ENCODE data around the gene TSPAN32. TPM values are rescaled to one million over a fixed set of nuclear protein-coding genes. Genes with fewer than 3 reads are reported as not detected.

The TSPAN32 gene, protein sequence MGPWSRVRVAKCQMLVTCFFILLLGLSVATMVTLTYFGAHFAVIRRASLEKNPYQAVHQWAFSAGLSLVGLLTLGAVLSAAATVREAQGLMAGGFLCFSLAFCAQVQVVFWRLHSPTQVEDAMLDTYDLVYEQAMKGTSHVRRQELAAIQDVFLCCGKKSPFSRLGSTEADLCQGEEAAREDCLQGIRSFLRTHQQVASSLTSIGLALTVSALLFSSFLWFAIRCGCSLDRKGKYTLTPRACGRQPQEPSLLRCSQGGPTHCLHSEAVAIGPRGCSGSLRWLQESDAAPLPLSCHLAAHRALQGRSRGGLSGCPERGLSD
- 7.1 TPM for polyA plus RNA-seq

- H3K27ac Mint-ChIP-seq, result peak within 1 kb of the TSS; percentile 85 to 93 (median 90)
- no peaks in the 10 kb centered on the region for H3K9me3 Mint-ChIP-seq
- no peaks in the 10 kb centered on the region for H3K27me3 Mint-ChIP-seq
- H3K4me1 Mint-ChIP-seq, result peaks cover 7 to 30% (median 25%) of the 10 kb centered on the region in 3 donors
- no peaks in the 10 kb centered on the region for H3K36me3 Mint-ChIP-seq
- H3K4me3 Mint-ChIP-seq, result peak within 1 kb of the TSS; percentile 79 to 97 (median 90)
These were observed at the start of gene TSPAN32, which contains the start of gene C11orf21 for GRCh38 chr11:2301631-2302305. TSPAN32 (plus strand) TSS chr11:2302013; CDS start chr11:2302150, 137 bp downstream. C11orf21 (minus strand) TSS chr11:2301918; CDS start chr11:2301808, 110 bp downstream.

DNA sequence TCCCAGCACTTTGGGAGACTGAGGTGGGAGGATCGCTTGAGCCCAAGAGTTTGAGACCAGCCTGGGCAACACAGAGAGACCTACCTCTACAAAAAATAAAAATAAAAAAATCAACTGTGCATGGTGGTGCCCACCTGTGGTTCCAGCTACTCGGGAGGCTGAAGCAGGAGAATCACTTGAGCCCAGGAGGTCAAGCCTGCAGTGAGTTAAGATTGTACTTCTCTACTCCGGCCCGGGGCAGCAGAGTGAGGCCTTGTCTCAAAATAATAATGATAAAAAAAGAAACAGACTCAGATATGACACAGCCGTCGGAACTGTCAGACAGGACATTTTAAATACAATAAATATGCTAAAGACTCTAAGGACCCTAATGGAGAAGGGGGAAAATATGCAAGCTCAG is 49.8 kb upstream of the TSPAN32 start:
- no peak overlapping the region for H3K27ac Mint-ChIP-seq
- H3K4me1 Mint-ChIP-seq, result no peaks in the 10 kb centered on the region
- no peak overlapping the region for H3K4me3 Mint-ChIP-seq
- H3K9me3 Mint-ChIP-seq, result peaks cover 0 to 7% (median 6%) of the 10 kb centered on the region in 3 donors
- H3K36me3 Mint-ChIP-seq, result no peaks in the 10 kb centered on the region
- H3K27me3 Mint-ChIP-seq, result peaks cover 2% of the 10 kb centered on the region

DNA sequence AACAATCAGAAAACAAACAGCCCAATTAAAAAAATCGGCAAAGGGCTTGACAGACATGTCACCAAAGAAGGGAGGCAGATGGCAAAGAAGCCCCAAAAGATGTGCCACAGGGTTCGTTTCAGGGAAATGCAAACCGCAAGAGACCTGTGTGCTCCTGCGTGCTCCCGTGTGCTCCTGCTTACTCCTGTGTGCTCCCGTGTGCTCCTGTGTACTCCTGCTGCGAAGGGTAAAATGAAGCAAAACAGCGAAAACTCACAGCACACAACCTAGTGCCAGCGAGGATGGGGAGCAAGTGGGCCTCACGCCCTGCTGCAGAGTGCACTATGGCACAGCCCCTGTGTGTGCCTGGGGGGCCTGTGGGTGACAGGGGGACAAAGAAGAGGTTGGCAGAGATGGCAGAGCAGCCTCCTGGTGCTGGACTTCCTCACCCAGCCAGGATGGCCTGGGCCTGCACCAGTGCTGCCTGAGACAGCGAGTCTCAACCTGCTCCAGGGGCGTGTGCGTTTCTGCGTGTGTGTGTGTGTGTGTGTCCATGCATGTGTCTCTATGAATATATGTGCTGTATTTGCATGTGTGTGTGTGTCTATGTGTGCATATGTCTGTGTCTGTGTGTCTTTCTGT is 45.4 kb upstream of the TSPAN32 start:
- Mint-ChIP-seq H3K36me3 (no peaks in the 10 kb centered on the region), H3K4me1 (no peaks in the 10 kb centered on the region), H3K9me3 (peaks cover 0 to 7% (median 6%) of the 10 kb centered on the region in 3 donors), H3K4me3 (peak overlapping the region in 1 of 4 donors; percentile 24), H3K27ac (no peak overlapping the region), H3K27me3 (peaks cover 5% of the 10 kb centered on the region)

- H3K9me3 Mint-ChIP-seq, result peaks cover 0 to 7% (median 6%) of the 10 kb centered on the region in 3 donors
- no peak overlapping the region for H3K27ac Mint-ChIP-seq
- no peak overlapping the region for H3K4me3 Mint-ChIP-seq
- peaks cover 5% of the 10 kb centered on the region for H3K27me3 Mint-ChIP-seq
- H3K4me1 Mint-ChIP-seq, result no peaks in the 10 kb centered on the region
- no peaks in the 10 kb centered on the region for H3K36me3 Mint-ChIP-seq
These were observed 44.7 kb upstream of the TSPAN32 start for GRCh38 chr11:2256951-2257700.

GRCh38 chr11:2258501-2259465 is 43.0 kb upstream of the TSPAN32 start:
- H3K27me3 Mint-ChIP-seq, result peaks cover 5% of the 10 kb centered on the region
- H3K9me3 Mint-ChIP-seq, result peaks cover 0 to 7% (median 6%) of the 10 kb centered on the region in 3 donors
- H3K4me1 Mint-ChIP-seq, result no peaks in the 10 kb centered on the region
- H3K27ac Mint-ChIP-seq, result no peak overlapping the region
- H3K36me3 Mint-ChIP-seq, result no peaks in the 10 kb centered on the region
- H3K4me3 Mint-ChIP-seq, result no peak overlapping the region

- no peak overlapping the region for H3K4me3 Mint-ChIP-seq
- H3K27me3 Mint-ChIP-seq, result peaks cover 5% of the 10 kb centered on the region
- H3K36me3 Mint-ChIP-seq, result no peaks in the 10 kb centered on the region
- no peak overlapping the region for H3K27ac Mint-ChIP-seq
- peaks cover 0 to 2% (median 2%) of the 10 kb centered on the region in 3 donors for H3K4me1 Mint-ChIP-seq
- H3K9me3 Mint-ChIP-seq, result peaks cover 0 to 7% (median 6%) of the 10 kb centered on the region in 3 donors
These were observed 42.4 kb upstream of the TSPAN32 start for GRCh38 chr11:2259466-2259830.

DNA sequence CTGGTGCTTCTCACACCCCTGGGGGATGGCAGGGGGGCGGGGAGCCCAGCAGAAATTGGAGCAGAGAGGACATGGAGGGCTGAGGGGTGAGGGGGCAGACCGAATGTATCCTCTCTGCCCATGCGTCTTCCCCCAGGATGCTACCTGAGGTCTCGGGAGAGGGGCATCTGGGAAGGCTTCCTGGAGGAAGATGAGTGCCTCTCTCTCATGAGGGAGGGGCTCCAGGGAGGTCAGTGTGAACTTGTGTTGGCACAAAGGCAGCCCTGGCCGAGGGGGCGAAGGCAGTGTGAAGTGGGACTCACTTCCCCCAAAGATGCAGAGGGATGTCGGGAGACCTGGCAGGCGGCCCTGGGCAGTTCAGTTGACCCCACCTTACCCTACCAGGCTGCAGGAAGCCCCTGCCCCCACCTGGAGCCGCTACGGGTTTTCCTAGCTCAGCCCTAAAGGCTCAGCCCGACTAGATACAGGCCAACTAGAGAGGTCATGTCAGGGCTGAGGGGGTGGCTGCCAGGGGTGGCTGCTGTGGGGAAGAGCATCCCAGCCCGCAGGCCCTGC is 41.8 kb upstream of the TSPAN32 start:
- Mint-ChIP-seq H3K27me3 (peaks cover 2% of the 10 kb centered on the region), H3K9me3 (peaks cover 0 to 4% (median 3%) of the 10 kb centered on the region in 3 donors), H3K36me3 (no peaks in the 10 kb centered on the region), H3K4me3 (no peak overlapping the region), H3K27ac (no peak overlapping the region), H3K4me1 (peaks cover 0 to 4% (median 2%) of the 10 kb centered on the region in 3 donors)

DNA sequence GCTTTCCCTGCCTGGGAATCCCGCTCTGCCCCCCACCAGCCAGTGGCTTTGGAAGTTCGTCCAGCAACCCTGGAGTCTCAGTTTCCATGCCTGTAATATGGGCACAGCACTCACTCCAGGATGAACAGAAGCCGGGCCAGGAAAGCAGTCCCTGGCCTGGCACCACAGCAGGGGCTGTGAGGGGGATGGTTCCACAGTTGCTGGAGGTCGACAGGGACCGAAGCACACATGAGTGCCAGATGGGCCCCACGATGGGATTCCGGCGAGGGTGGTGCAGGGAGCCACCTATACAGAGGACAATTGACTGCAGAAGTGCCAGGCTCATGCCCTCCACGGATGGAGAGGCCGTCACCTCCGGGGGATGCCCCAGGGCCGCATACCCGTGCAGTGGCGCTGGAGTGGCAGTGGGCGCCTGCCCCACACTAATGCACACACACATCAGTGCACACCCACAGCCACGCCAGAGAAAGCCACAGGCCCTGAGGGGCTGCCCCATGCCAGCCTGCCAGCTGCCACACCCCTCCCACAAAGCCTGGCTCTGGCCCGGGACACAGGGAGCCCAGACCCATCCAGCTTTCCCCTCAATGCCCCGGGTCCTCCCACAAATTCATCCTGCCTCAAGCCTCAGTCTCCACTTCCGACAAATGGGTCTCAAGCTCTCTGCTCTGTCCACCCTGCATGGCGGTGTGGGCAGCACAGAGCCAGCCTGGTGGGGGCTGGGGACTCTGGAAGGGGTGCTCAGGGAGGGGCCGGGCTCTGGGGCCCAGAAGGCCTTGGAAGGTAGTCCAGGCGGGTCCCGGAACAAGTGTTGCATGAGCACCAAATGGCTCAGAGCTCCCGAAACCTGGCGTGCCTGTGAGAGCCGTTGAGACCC is 41.1 kb upstream of the TSPAN32 start:
- Mint-ChIP-seq H3K9me3 (no peaks in the 10 kb centered on the region), H3K4me1 (peaks cover 6 to 10% (median 8%) of the 10 kb centered on the region in 3 donors), H3K36me3 (no peaks in the 10 kb centered on the region), H3K4me3 (peak overlapping the region in 1 of 4 donors; percentile 54), H3K27ac (peak overlapping the region in 1 of 3 donors; percentile 77), H3K27me3 (peaks cover 2% of the 10 kb centered on the region)

DNA sequence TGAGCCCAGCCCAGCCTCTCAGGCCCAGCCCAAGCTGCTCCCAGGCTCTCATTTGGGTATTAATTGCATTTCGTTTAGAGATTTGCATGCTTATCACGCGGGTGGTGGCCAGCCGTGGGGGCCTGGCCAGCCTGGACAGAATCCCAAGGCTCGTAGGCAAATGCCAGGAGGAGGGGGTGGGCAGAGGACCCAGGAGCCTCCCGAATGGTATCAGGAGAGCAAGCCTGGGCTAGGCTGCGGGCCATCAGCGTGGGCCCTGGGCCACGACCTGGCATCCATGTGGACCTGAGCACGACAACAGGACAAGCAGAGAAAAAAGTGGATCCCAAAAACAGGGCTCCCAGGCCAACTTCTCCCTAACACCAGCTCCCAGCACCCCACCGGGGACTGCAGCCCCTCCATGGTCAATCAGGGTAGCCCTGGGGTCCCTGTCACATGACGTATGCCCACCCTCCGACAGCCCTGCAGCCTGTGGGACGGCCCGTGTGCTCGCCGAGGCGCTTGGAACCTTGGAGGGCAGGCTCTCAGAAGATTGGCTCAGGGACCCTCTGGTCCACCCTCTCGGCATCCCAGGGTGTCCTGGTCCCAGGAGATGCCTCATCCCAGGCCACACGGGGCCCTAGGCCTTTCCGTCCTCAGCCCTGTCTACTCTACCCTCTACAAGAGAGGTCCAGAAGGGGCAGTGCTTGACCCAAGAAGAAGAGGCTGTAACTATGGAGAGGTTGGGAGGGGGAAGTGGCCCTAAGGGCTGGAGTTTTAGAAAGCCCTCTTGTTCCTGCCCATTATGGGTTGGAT is 40.2 kb upstream of the TSPAN32 start:
- peaks cover 1% of the 10 kb centered on the region for H3K36me3 Mint-ChIP-seq
- H3K9me3 Mint-ChIP-seq, result no peaks in the 10 kb centered on the region
- H3K4me3 Mint-ChIP-seq, result no peak overlapping the region
- H3K4me1 Mint-ChIP-seq, result peaks cover 15 to 19% (median 17%) of the 10 kb centered on the region in 3 donors
- H3K27ac Mint-ChIP-seq, result peak overlapping the region in 2 of 3 donors; percentile 65 to 77
- H3K27me3 Mint-ChIP-seq, result peaks cover 2% of the 10 kb centered on the region

DNA sequence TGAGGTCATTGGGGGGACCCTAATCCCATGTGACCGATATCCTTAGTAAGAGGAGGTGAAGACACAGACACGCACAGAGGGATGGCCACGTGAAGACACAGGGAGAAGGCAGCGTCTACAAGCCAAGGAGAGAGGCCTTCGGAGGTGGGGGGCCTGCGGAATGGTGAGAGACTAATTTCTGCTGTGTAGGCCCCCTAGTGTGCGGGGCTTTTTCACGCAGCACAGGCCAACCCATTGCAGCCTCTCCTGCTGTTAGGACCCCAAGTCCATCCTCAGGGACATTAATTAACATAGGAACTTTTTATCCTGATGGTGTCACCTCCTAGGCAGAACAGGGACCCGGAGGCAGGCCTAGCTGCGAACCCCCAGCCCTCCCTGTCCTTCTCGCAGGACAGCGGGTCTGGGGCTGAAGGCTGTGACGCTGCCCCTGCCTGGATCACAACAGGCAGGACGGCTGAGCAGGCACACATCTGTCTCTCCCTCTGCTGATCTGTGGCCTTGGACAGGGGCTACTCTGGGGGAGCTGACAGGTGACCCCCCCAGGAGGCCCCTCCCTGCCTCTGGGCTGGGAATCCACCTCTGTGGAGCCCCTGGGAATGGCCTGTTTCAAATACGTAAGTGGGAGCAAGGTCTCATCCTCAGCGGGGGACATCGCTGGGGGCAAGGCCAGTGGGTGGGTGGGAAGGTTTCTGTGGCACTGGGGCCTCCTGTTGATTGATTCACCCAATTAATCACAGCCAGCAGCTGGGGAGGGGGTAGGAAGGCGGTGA is 39.3 kb upstream of the TSPAN32 start:
- H3K27me3 Mint-ChIP-seq, result peaks cover 2% of the 10 kb centered on the region
- peak overlapping the region in 1 of 3 donors; percentile 65 for H3K27ac Mint-ChIP-seq
- H3K36me3 Mint-ChIP-seq, result peaks cover 1% of the 10 kb centered on the region
- peaks cover 15 to 20% (median 19%) of the 10 kb centered on the region in 3 donors for H3K4me1 Mint-ChIP-seq
- H3K4me3 Mint-ChIP-seq, result no peak overlapping the region
- H3K9me3 Mint-ChIP-seq, result no peaks in the 10 kb centered on the region

GRCh38 chr11:2263071-2263565 is 38.7 kb upstream of the TSPAN32 start:
- H3K9me3 Mint-ChIP-seq, result no peaks in the 10 kb centered on the region
- peaks cover 2% of the 10 kb centered on the region for H3K27me3 Mint-ChIP-seq
- H3K27ac Mint-ChIP-seq, result no peak overlapping the region
- peaks cover 15 to 20% (median 20%) of the 10 kb centered on the region in 3 donors for H3K4me1 Mint-ChIP-seq
- no peak overlapping the region for H3K4me3 Mint-ChIP-seq
- H3K36me3 Mint-ChIP-seq, result peaks cover 1% of the 10 kb centered on the region
